ENCODE results near the gene ST6GALNAC3. TPM values are rescaled to one million over a fixed set of nuclear protein-coding genes. Genes with fewer than 3 reads are reported as not detected.

ST6GALNAC3 gene
- polyA plus RNA-seq, 2 of the 4 experiments (the other 2 are of a cell fraction): 1.1 to 1.2 TPM

DNA sequence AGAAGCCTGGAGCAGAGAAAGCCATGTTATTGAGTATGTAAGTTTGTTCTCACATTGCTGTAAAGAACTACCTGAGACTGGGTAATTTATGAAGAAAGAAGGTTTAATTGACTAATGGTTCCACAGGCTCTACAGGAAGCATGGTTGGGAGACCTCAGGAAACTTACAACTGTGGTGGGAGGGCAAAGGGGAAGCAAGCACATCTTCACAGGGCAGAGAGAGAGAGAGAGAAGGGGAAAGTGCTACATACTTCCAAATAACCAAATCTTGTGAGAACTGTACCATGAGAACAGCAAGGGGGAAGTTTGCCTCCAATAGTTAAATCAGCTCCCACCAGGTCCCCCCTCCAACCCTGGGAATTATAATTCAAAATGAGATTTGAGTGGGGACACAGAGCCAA lies 302.7 kb downstream of the ST6GALNAC3 start:
- TF ChIP-seq MAZ (IDR thresholded peaks at IDR 0.05; ENCODE audit: borderline replicate concordance, low read depth, low read length) (no peak), RCOR1 (IDR thresholded peaks at IDR 0.05; ENCODE audit: low read depth, low read length) (no peak), NR3C1 (IDR thresholded peaks at IDR 0.05) (no peak), SMC3 (IDR thresholded peaks at IDR 0.05) (no peak), JUNB (IDR thresholded peaks at IDR 0.05) (no peak), POLR2A (IDR thresholded peaks at IDR 0.05; ENCODE audit: low read length) (no peak), HOXA7 (CRISPR knock-in tag; IDR thresholded peaks at IDR 0.05) (no peak), ESRRA (IDR thresholded peaks at IDR 0.05; ENCODE audit: borderline replicate concordance, low read length) (no peak), MAFK (IDR thresholded peaks at IDR 0.05; ENCODE audit: partially characterized antibody) (no peak), HEYL (CRISPR knock-in tag; IDR thresholded peaks at IDR 0.05) (no peak), NFE2L2 (conservative IDR thresholded peaks at IDR 0.05; ENCODE audit: low read length) (no peak), TP53 (CRISPR knock-in tag; IDR thresholded peaks at IDR 0.05) (no peak)
- TF ChIP-seq, protein P1, sequence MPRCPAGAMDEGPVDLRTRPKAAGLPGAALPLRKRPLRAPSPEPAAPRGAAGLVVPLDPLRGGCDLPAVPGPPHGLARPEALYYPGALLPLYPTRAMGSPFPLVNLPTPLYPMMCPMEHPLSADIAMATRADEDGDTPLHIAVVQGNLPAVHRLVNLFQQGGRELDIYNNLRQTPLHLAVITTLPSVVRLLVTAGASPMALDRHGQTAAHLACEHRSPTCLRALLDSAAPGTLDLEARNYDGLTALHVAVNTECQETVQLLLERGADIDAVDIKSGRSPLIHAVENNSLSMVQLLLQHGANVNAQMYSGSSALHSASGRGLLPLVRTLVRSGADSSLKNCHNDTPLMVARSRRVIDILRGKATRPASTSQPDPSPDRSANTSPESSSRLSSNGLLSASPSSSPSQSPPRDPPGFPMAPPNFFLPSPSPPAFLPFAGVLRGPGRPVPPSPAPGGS (IDR thresholded peaks at IDR 0.05): no peak
- TF ChIP-seq, protein P2, sequence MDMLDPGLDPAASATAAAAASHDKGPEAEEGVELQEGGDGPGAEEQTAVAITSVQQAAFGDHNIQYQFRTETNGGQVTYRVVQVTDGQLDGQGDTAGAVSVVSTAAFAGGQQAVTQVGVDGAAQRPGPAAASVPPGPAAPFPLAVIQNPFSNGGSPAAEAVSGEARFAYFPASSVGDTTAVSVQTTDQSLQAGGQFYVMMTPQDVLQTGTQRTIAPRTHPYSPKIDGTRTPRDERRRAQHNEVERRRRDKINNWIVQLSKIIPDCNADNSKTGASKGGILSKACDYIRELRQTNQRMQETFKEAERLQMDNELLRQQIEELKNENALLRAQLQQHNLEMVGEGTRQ (IDR thresholded peaks at IDR 0.05): no peak
- TF ChIP-seq, protein P3, sequence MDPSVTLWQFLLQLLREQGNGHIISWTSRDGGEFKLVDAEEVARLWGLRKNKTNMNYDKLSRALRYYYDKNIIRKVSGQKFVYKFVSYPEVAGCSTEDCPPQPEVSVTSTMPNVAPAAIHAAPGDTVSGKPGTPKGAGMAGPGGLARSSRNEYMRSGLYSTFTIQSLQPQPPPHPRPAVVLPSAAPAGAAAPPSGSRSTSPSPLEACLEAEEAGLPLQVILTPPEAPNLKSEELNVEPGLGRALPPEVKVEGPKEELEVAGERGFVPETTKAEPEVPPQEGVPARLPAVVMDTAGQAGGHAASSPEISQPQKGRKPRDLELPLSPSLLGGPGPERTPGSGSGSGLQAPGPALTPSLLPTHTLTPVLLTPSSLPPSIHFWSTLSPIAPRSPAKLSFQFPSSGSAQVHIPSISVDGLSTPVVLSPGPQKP (IDR thresholded peaks at IDR 0.05; ENCODE audit: low read depth, low read length): no peak
- TF ChIP-seq, protein P4, sequence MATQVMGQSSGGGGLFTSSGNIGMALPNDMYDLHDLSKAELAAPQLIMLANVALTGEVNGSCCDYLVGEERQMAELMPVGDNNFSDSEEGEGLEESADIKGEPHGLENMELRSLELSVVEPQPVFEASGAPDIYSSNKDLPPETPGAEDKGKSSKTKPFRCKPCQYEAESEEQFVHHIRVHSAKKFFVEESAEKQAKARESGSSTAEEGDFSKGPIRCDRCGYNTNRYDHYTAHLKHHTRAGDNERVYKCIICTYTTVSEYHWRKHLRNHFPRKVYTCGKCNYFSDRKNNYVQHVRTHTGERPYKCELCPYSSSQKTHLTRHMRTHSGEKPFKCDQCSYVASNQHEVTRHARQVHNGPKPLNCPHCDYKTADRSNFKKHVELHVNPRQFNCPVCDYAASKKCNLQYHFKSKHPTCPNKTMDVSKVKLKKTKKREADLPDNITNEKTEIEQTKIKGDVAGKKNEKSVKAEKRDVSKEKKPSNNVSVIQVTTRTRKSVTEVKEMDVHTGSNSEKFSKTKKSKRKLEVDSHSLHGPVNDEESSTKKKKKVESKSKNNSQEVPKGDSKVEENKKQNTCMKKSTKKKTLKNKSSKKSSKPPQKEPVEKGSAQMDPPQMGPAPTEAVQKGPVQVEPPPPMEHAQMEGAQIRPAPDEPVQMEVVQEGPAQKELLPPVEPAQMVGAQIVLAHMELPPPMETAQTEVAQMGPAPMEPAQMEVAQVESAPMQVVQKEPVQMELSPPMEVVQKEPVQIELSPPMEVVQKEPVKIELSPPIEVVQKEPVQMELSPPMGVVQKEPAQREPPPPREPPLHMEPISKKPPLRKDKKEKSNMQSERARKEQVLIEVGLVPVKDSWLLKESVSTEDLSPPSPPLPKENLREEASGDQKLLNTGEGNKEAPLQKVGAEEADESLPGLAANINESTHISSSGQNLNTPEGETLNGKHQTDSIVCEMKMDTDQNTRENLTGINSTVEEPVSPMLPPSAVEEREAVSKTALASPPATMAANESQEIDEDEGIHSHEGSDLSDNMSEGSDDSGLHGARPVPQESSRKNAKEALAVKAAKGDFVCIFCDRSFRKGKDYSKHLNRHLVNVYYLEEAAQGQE (IDR thresholded peaks at IDR 0.05): no peak
- DNase-seq (ENCODE audit: low read depth in 1 of 2, low spot score in 1 of 2) (no peak), ATAC-seq (no peak), FAIRE-seq (no peak)
- Histone ChIP-seq H3K9me3 (no peaks in the 10 kb centered on the region), H3K27ac (no peak overlapping the region), H3K4me3 (no peak overlapping the region), H3K4me2 (no peak overlapping the region), H3K4me1 (no peaks in the 10 kb centered on the region)
- POLR2A ChIA-PET: no interaction called here
- CTCF ChIA-PET: no interaction called here

DNA sequence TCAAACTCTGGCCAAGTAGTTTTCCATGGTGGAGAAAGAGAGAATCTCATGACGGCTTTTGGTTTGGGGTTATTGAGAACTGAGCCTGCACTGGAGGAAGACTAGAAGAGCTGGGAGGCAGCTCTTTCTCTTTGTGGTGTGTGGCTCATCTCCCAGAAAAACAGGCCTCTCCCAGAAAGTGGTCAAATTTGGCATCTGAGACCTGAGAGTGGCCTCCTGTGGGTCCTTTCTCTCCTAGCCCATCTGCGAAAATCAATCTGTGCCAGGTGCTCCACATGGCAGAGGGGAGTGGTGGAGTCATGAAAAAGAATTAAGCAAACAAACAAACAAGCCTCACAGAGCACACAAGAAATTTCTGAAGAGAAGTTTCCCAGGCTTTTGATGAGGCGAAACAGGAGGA lies 305.0 kb downstream of the ST6GALNAC3 start:
- no peak overlapping the region for H3K27ac ChIP-seq
- TF ChIP-seq NFE2L2 (conservative IDR thresholded peaks at IDR 0.05; ENCODE audit: low read length) (no peak), ZNF302 (CRISPR knock-in tag; IDR thresholded peaks at IDR 0.05) (no peak), ZFP36 (IDR thresholded peaks at IDR 0.05; ENCODE audit: borderline replicate concordance, partially characterized antibody) (no peak), FOSL2 (IDR thresholded peaks at IDR 0.05) (no peak), FOSL2 (CRISPR knock-in tag; IDR thresholded peaks at IDR 0.05) (no peak), CBX2 (IDR thresholded peaks at IDR 0.05; ENCODE audit: borderline replicate concordance, low read depth) (no peak), GATA3 (IDR thresholded peaks at IDR 0.05; ENCODE audit: borderline replicate concordance) (no peak), SREBF2 (IDR thresholded peaks at IDR 0.05) (no peak)
- TF ChIP-seq, protein P1 (IDR thresholded peaks at IDR 0.05): no peak
- ChIA-PET CTCF (no interaction called here), POLR2A (no interaction called here)
- WGBS (ENCODE audit: missing lambda C conversion rate): 36% methylated on average over 3 of the region's 3 CpGs
- H3K4me1 ChIP-seq: no peaks in the 10 kb centered on the region
- ATAC-seq (no peak), DNase-seq (ENCODE audit: low read depth in 1 of 2, low spot score in 1 of 2) (no peak), FAIRE-seq (no peak)
- H3K9me3 ChIP-seq: no peaks in the 10 kb centered on the region
- no peak overlapping the region for H3K4me2 ChIP-seq
- no peak overlapping the region for H3K4me3 ChIP-seq

Measured in A549 (cell line).